Measurements from ENCODE around the gene WDR86. TPM values are rescaled to one million over a fixed set of nuclear protein-coding genes. Genes with fewer than 3 reads are reported as not detected.

Gene WDR86
- polyA plus RNA-seq, 4 donors, result 1.1 to 4.3 (median 1.8) TPM; not detected in 1

DNA sequence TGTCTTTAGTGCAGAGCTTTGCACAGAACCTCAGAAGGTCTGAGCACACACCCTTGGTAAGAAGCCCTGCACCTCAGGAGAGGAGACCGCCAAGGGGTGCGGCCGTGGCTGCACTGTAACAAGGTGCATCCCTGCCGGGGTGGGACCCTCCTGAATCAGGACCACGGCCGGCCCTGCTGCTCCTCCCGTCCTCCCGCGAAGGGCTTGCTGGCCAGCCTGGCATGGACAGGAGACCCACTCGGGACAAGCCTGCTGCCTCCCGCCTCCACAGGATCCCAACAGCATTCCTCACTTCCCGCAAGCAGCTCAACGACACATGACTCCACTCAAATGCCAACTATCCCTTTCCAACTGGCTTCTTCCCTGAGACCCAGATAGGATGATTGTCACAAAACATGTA, 12.8 kb downstream of the WDR86 start:
- H3K9me3 ChIP-seq (ENCODE audit: control insufficient read depth in 2 of 2, insufficient read depth in 1 of 2, low read depth in 1 of 2, low read length in 1 of 2), result peaks cover 1 to 4% of the 10 kb centered on the region in 2 donors
- 91 to 95% (median 92%) methylated on average over 13 of the region's 13 CpGs for WGBS, 3 donors
- DNase-seq (no peak), FAIRE-seq (no peak)
- no peak overlapping the region for H3K4me3 ChIP-seq (ENCODE audit: low read depth in 1 of 3, low read length in 3 of 3)
- peaks cover 0 to 2% (median 0%) of the 10 kb centered on the region in 3 donors for H3K27me3 ChIP-seq (ENCODE audit: control insufficient read depth in 3 of 3, insufficient read depth in 3 of 3, low read length in 3 of 3)
- peaks cover 0 to 6% (median 0%) of the 10 kb centered on the region in 3 donors for H3K4me1 ChIP-seq (ENCODE audit: control insufficient read depth in 3 of 3, insufficient read depth in 2 of 3, low read depth in 1 of 3, low read length in 2 of 3)
- no peak overlapping the region for H3K27ac ChIP-seq (ENCODE audit: low read depth in 1 of 3, low read length in 2 of 3)
- H3K36me3 ChIP-seq (ENCODE audit: control insufficient read depth in 3 of 3, insufficient read depth in 2 of 3, low read depth in 1 of 3, low read length in 3 of 3), result peaks cover 0 to 6% (median 0%) of the 10 kb centered on the region in 3 donors

DNA sequence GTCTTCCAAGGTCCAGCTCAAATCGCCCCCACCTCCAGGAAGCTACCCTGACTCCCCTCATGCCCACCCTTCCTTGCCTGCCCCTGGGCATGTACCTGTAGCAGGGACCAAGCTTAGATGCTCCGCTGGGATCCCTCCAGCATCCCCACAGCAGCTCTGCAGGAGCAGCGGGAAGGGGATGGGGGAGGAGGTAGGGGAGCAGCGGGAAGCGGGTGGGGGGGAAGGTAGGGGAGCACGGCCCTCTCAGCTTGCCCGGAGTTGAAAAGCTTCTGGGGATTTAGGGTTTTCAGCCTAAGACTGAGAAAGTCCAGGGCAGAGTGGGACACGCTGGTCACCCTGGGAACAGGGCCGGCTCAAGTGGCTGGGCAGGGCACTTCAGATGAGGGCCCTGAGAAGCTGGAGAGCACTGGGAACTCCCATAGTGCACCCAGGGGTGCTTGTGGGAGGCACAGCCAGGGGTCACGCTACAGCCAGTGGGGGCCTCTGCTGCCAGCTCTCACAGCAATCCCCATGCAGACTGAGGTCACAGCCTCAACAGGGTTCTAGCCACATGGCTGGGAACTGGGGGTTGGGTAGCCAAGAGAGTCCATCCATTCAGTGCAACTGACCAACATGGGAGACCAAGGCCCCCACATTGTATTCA, 13.4 kb downstream of the WDR86 start:
- FAIRE-seq, result no peak
- DNase-seq, result no peak
- H3K27me3 ChIP-seq (ENCODE audit: control insufficient read depth in 3 of 3, insufficient read depth in 3 of 3, low read length in 3 of 3), result peaks cover 0 to 2% (median 0%) of the 10 kb centered on the region in 3 donors
- 90 to 92% (median 91%) methylated on average over 9 to 10 of the region's 10 CpGs for WGBS, 3 donors
- no peak overlapping the region for H3K4me3 ChIP-seq (ENCODE audit: low read depth in 1 of 3, low read length in 3 of 3)
- no peak overlapping the region for H3K27ac ChIP-seq (ENCODE audit: low read depth in 1 of 3, low read length in 2 of 3)
- H3K4me1 ChIP-seq (ENCODE audit: control insufficient read depth in 3 of 3, insufficient read depth in 2 of 3, low read depth in 1 of 3, low read length in 2 of 3), result peaks cover 0 to 6% (median 0%) of the 10 kb centered on the region in 3 donors
- peaks cover 1 to 4% of the 10 kb centered on the region in 2 donors for H3K9me3 ChIP-seq (ENCODE audit: control insufficient read depth in 2 of 2, insufficient read depth in 1 of 2, low read depth in 1 of 2, low read length in 1 of 2)
- H3K36me3 ChIP-seq (ENCODE audit: control insufficient read depth in 3 of 3, insufficient read depth in 2 of 3, low read depth in 1 of 3, low read length in 3 of 3), result peaks cover 0 to 6% (median 0%) of the 10 kb centered on the region in 3 donors

DNA sequence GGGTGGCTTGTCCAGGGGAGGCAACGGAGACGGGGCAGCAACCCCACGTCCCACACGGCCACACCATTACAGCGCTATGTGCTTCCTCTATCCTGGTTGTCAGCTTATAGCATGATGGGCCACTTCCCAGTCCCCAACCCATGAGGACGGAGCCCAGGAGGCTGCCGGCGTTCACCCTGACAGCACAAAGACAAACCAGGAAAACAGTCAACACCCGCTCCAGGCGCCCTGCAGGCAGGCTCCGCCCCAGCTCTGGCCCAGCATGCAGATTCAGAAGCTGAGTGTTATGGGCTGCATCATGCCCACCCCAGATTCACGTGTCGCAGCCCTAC, 14.8 kb downstream of the WDR86 start:
- peaks cover 0 to 6% (median 0%) of the 10 kb centered on the region in 3 donors for H3K36me3 ChIP-seq (ENCODE audit: control insufficient read depth in 3 of 3, insufficient read depth in 2 of 3, low read depth in 1 of 3, low read length in 3 of 3)
- 68 to 86% (median 75%) methylated on average over 13 of the region's 13 CpGs for WGBS, 3 donors
- peaks cover 0 to 6% (median 0%) of the 10 kb centered on the region in 3 donors for H3K4me1 ChIP-seq (ENCODE audit: control insufficient read depth in 3 of 3, insufficient read depth in 2 of 3, low read depth in 1 of 3, low read length in 2 of 3)
- no peak for FAIRE-seq
- H3K27ac ChIP-seq (ENCODE audit: low read depth in 1 of 3, low read length in 2 of 3), result no peak overlapping the region
- H3K27me3 ChIP-seq (ENCODE audit: control insufficient read depth in 3 of 3, insufficient read depth in 3 of 3, low read length in 3 of 3), result no peaks in the 10 kb centered on the region
- H3K4me3 ChIP-seq (ENCODE audit: low read depth in 1 of 3, low read length in 3 of 3), result no peak overlapping the region
- peaks cover 1 to 4% of the 10 kb centered on the region in 2 donors for H3K9me3 ChIP-seq (ENCODE audit: control insufficient read depth in 2 of 2, insufficient read depth in 1 of 2, low read depth in 1 of 2, low read length in 1 of 2)
- DNase-seq, result no peak

DNA sequence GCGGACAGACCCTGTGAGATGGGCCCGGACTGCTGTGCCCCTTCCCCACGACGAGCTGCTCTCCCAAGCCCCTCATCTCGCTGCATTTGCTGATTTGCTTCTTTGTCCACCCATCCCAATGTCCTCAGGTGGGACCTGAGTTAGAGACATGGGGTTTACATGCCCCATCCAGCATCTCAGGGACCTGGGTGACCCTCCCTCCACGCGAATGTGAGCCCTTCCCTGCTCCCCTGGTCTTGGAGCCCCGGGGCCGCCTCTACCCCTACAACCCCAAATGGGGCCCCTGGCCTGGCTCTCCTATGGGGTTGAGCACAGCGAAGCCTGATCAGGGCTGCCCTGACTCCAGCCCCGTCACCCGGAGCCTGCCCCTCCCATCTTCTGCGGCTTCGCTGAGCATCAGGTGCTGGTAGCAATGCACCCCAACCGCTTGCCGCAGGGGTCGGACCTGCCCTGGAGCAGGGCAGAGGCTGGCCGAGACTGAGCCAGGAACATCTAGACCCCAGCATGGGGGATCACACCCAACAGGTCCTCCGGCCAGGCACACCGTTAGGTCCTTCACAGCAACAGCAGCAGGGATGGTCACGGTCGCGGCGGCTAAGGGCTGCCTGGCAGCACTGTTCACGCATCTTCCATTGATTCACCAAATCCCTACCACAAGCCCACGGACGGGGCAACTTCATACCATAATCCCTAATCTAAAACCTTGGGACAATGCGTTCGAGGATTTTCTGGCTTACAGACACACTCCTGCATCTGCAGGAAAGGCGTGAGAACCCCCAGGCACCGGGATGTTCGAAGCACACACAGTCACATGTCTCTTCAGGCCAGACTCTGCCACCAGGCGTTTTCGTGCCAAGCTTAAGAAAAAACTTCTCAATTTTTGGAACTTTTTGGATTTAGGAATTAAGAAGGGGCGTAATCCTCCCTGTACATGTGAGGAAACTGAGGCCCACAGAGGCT, 15.5 kb downstream of the WDR86 start:
- Histone ChIP-seq H3K4me1 (ENCODE audit: control insufficient read depth in 3 of 3, insufficient read depth in 2 of 3, low read depth in 1 of 3, low read length in 2 of 3) (peaks cover 0 to 2% (median 0%) of the 10 kb centered on the region in 3 donors), H3K9me3 (ENCODE audit: control insufficient read depth in 2 of 2, insufficient read depth in 1 of 2, low read depth in 1 of 2, low read length in 1 of 2) (peaks cover 1 to 4% of the 10 kb centered on the region in 2 donors), H3K4me3 (ENCODE audit: low read depth in 1 of 3, low read length in 3 of 3) (no peak overlapping the region), H3K36me3 (ENCODE audit: control insufficient read depth in 3 of 3, insufficient read depth in 2 of 3, low read depth in 1 of 3, low read length in 3 of 3) (peaks cover 0 to 6% (median 0%) of the 10 kb centered on the region in 3 donors), H3K27me3 (ENCODE audit: control insufficient read depth in 3 of 3, insufficient read depth in 3 of 3, low read length in 3 of 3) (no peaks in the 10 kb centered on the region), H3K27ac (ENCODE audit: low read depth in 1 of 3, low read length in 2 of 3) (no peak overlapping the region)
- DNase-seq, result no peak
- FAIRE-seq, result no peak
- WGBS, 3 donors, result 79 to 89% (median 85%) methylated on average over 35 of the region's 35 CpGs

- FAIRE-seq (no peak), DNase-seq (no peak)
- Histone ChIP-seq H3K27ac (ENCODE audit: low read depth in 1 of 3, low read length in 2 of 3) (no peak overlapping the region), H3K4me1 (ENCODE audit: control insufficient read depth in 3 of 3, insufficient read depth in 2 of 3, low read depth in 1 of 3, low read length in 2 of 3) (no peaks in the 10 kb centered on the region), H3K9me3 (ENCODE audit: control insufficient read depth in 2 of 2, insufficient read depth in 1 of 2, low read depth in 1 of 2, low read length in 1 of 2) (peaks cover 1 to 4% of the 10 kb centered on the region in 2 donors), H3K27me3 (ENCODE audit: control insufficient read depth in 3 of 3, insufficient read depth in 3 of 3, low read length in 3 of 3) (no peaks in the 10 kb centered on the region), H3K4me3 (ENCODE audit: low read depth in 1 of 3, low read length in 3 of 3) (no peak overlapping the region), H3K36me3 (ENCODE audit: control insufficient read depth in 3 of 3, insufficient read depth in 2 of 3, low read depth in 1 of 3, low read length in 3 of 3) (peaks cover 0 to 2% (median 0%) of the 10 kb centered on the region in 3 donors)
- WGBS, 3 donors, result 60 to 80% (median 69%) methylated on average over 31 of the region's 31 CpGs
Observed at GRCh38 chr7:151393031-151393977, 16.5 kb downstream of the WDR86 start.

- H3K9me3 ChIP-seq (ENCODE audit: control insufficient read depth in 2 of 2, insufficient read depth in 1 of 2, low read depth in 1 of 2, low read length in 1 of 2), result peaks cover 0 to under 1% of the 10 kb centered on the region in 2 donors
- no peak overlapping the region for H3K27ac ChIP-seq (ENCODE audit: low read depth in 1 of 3, low read length in 2 of 3)
- H3K4me3 ChIP-seq (ENCODE audit: low read depth in 1 of 3, low read length in 3 of 3), result no peak overlapping the region
- no peaks in the 10 kb centered on the region for H3K4me1 ChIP-seq (ENCODE audit: control insufficient read depth in 3 of 3, insufficient read depth in 2 of 3, low read depth in 1 of 3, low read length in 2 of 3)
- FAIRE-seq, result no peak
- WGBS, 3 donors, result 72 to 87% (median 78%) methylated on average over 13 of the region's 13 CpGs
- peaks cover 0 to 2% (median 0%) of the 10 kb centered on the region in 3 donors for H3K36me3 ChIP-seq (ENCODE audit: control insufficient read depth in 3 of 3, insufficient read depth in 2 of 3, low read depth in 1 of 3, low read length in 3 of 3)
- no peaks in the 10 kb centered on the region for H3K27me3 ChIP-seq (ENCODE audit: control insufficient read depth in 3 of 3, insufficient read depth in 3 of 3, low read length in 3 of 3)
- no peak for DNase-seq
Observed at GRCh38 chr7:151392426-151392825, 17.4 kb downstream of the WDR86 start.

- 58 to 81% (median 77%) methylated on average over 8 of the region's 8 CpGs for WGBS, 3 donors
Observed at GRCh38 chr7:151392002-151392401, 17.8 kb downstream of the WDR86 start.

GRCh38 chr7:151391358-151391730, 18.5 kb downstream of the WDR86 start:
- H3K4me1 ChIP-seq (ENCODE audit: control insufficient read depth in 3 of 3, insufficient read depth in 2 of 3, low read depth in 1 of 3, low read length in 2 of 3), result no peaks in the 10 kb centered on the region
- H3K27ac ChIP-seq (ENCODE audit: low read depth in 1 of 3, low read length in 2 of 3), result no peak overlapping the region
- WGBS, 3 donors, result 88 to 92% (median 91%) methylated on average over 9 of the region's 9 CpGs
- DNase-seq, result no peak
- peaks cover 0 to 2% (median 0%) of the 10 kb centered on the region in 3 donors for H3K36me3 ChIP-seq (ENCODE audit: control insufficient read depth in 3 of 3, insufficient read depth in 2 of 3, low read depth in 1 of 3, low read length in 3 of 3)
- no peak for FAIRE-seq
- no peak overlapping the region for H3K4me3 ChIP-seq (ENCODE audit: low read depth in 1 of 3, low read length in 3 of 3)
- no peaks in the 10 kb centered on the region for H3K27me3 ChIP-seq (ENCODE audit: control insufficient read depth in 3 of 3, insufficient read depth in 3 of 3, low read length in 3 of 3)
- no peaks in the 10 kb centered on the region for H3K9me3 ChIP-seq (ENCODE audit: control insufficient read depth in 2 of 2, insufficient read depth in 1 of 2, low read depth in 1 of 2, low read length in 1 of 2)

More at GRCh38 chr7:151392002-151392401, 17.8 kb downstream of the WDR86 start:
- H3K4me1 ChIP-seq (ENCODE audit: control insufficient read depth in 3 of 3, insufficient read depth in 2 of 3, low read depth in 1 of 3, low read length in 2 of 3), result no peaks in the 10 kb centered on the region
- DNase-seq, result no peak
- H3K36me3 ChIP-seq (ENCODE audit: control insufficient read depth in 3 of 3, insufficient read depth in 2 of 3, low read depth in 1 of 3, low read length in 3 of 3), result peaks cover 0 to 2% (median 0%) of the 10 kb centered on the region in 3 donors
- no peak overlapping the region for H3K4me3 ChIP-seq (ENCODE audit: low read depth in 1 of 3, low read length in 3 of 3)
- H3K27me3 ChIP-seq (ENCODE audit: control insufficient read depth in 3 of 3, insufficient read depth in 3 of 3, low read length in 3 of 3), result no peaks in the 10 kb centered on the region
- FAIRE-seq, result no peak
- no peaks in the 10 kb centered on the region for H3K9me3 ChIP-seq (ENCODE audit: control insufficient read depth in 2 of 2, insufficient read depth in 1 of 2, low read depth in 1 of 2, low read length in 1 of 2)
- no peak overlapping the region for H3K27ac ChIP-seq (ENCODE audit: low read depth in 1 of 3, low read length in 2 of 3)

Data from small intestine (tissue), 7 donors.